Activated CD4-positive, alpha-beta T cell treated with anti-CD3 and anti-CD28 coated beads, Interleukin-2, amount 10 ng/mL, durations not matched to agents 7 days and 5 days (primary cell): Measurements from ENCODE around the gene VAPA. TPM values are rescaled to one million over a fixed set of nuclear protein-coding genes. Genes with fewer than 3 reads are reported as not detected.
"Not testable (repeated sequence)": the region's sequence is repeated elsewhere in the genome, so short reads cannot be mapped to it uniquely, and the experiment has no call there.

ENCODE experiments used
- CTCF ChIA-PET: fragments of 350-600 bp; sonication (Branson Sonifier 250); formaldehyde crosslinking; loops from one replicate; lab custom pipeline; 2021; ENCODE audit warnings: antibody characterized with exemption; lab: Charles Lee
- POLR2A ChIA-PET: fragments of 350-600 bp; sonication (Branson Sonifier 250); formaldehyde crosslinking; loops from one replicate; lab custom pipeline; 2021; ENCODE audit warnings: antibody characterized with exemption; lab: Charles Lee
- DNase-seq: peaks from one replicate; pipeline ENCODE4 v3.0.0-alpha.2; 2020
- H3K27ac Mint-ChIP-seq: one replicate; pipeline ENCODE4 v1.8.0; 2021; ENCODE audit warnings: mild to moderate bottlenecking, moderate library complexity, mixed read lengths
- H3K27me3 Mint-ChIP-seq: one replicate; pipeline ENCODE4 v1.8.0; 2021; ENCODE audit warnings: mixed read lengths
- H3K36me3 Mint-ChIP-seq: one replicate; pipeline ENCODE4 v1.8.0; 2021; ENCODE audit warnings: low read depth, mixed read lengths
- H3K4me1 Mint-ChIP-seq: one replicate; pipeline ENCODE4 v1.8.0; 2021; ENCODE audit warnings: mixed read lengths
- H3K4me3 Mint-ChIP-seq: one replicate; pipeline ENCODE4 v1.8.0; 2021; ENCODE audit warnings: mild to moderate bottlenecking, moderate library complexity, mixed read lengths
- H3K9me3 Mint-ChIP-seq: one replicate; pipeline ENCODE4 v1.8.0; 2021; ENCODE audit warnings: mixed read lengths
- total RNA-seq, 2 experiments: library from RNA; stranded (reverse); gene quantifications; one replicate each; pipeline ENCODE4 v1.2.3, GENCODE V29; 2021

VAPA gene
- total RNA-seq, 2 experiments from 2014 or later: 124 to 168 TPM

DNA sequence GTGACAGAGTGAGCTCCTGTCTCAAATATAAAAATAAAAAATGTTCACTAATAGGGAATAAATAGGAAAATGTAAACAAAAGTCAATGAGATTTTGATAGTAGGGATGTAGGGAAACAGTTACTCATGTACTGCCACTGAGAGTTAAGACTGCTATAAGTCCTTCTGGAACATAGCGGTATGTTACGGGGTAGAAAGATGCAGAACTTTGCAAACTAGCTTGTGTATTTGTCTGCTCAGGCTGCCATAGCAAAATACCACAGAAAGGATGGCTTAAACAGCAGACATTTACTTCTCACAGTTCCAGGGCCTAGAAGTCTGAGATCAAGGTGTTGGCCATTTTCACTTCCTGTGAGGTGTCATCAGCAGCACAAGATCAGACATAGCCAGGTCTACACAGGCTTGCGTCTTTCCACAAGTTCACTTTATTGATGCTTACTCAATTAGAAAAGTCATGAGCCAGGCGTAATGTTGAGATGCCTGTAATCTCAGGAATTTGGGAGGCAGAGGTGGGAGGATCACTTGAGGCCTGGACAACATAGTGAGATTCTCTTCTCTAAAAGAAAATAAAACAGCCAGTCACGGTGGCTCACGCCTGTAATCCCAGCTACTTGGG is 19.3 kb upstream of the VAPA start:
- no peak for DNase-seq
- H3K9me3 Mint-ChIP-seq: no peaks in the 10 kb centered on the region
- H3K27ac Mint-ChIP-seq: peak overlapping the region; percentile 33
- ChIA-PET CTCF (interaction anchor here (0.8 to 2.0 kb wide), 2 partner anchors 9 to 19 kb away, joined by 3 to 5 read pairs; partner anchors contain the start of gene TXNDC2), POLR2A (no interaction called here)
- H3K27me3 Mint-ChIP-seq: no peaks in the 10 kb centered on the region
- H3K36me3 Mint-ChIP-seq: no peaks in the 10 kb centered on the region
- no peak overlapping the region for H3K4me3 Mint-ChIP-seq
- peaks cover 12% of the 10 kb centered on the region for H3K4me1 Mint-ChIP-seq

DNA sequence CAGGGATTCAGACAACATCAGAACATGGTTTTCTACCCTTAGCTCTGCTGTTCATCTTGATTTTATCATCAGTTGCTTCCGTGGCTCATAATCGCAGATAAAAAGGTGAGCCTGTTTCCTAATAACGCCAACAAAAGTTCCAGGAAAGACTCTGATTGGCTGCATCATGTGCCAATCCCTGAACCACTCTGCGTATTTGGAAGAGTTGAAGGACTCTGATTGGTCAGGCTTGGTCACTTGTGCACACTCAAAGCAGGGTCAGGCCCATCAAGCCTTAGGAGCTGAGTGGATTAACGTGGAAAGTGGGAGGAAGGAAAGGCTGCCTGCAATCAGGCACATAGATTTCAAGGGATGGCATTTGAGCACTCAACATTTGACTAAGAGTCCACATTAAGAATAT is 16.7 kb upstream of the VAPA start:
- H3K9me3 Mint-ChIP-seq: no peaks in the 10 kb centered on the region
- no peaks in the 10 kb centered on the region for H3K27me3 Mint-ChIP-seq
- no peaks in the 10 kb centered on the region for H3K36me3 Mint-ChIP-seq
- CTCF ChIA-PET: interaction anchor here (1.4 kb wide), 1 partner anchor 18 kb away, joined by 6 read pairs; no protein-coding TSS in a partner anchor
- H3K27ac Mint-ChIP-seq: no peak overlapping the region
- peaks cover 12% of the 10 kb centered on the region for H3K4me1 Mint-ChIP-seq
- DNase-seq: no peak
- POLR2A ChIA-PET: no interaction called here
- no peak overlapping the region for H3K4me3 Mint-ChIP-seq

DNA sequence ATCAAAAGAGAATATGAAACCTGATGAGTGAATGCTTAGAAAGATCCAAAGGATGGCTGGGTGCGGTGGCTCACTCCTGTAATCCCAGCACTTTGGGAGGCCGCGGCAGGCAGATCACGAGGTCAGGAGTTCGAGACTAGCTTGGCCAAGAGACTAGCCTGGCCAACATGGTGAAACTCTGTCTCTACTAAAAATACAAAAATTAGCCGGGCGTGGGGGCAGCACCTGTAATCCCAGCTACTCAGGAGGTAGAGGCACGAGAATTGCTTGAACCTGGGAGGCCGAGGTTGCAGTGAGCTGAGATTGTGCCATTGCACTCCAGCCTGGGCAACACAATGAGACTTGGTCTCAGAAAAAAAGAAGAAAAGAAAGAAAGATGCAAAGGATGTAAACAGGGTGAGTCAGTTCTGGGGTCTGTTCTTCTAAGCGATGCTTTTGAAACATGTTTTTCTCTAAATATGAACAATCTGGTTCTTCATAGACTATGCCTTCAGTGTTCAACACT is 16.0 kb upstream of the VAPA start:
- peaks cover 12% of the 10 kb centered on the region for H3K4me1 Mint-ChIP-seq

DNA sequence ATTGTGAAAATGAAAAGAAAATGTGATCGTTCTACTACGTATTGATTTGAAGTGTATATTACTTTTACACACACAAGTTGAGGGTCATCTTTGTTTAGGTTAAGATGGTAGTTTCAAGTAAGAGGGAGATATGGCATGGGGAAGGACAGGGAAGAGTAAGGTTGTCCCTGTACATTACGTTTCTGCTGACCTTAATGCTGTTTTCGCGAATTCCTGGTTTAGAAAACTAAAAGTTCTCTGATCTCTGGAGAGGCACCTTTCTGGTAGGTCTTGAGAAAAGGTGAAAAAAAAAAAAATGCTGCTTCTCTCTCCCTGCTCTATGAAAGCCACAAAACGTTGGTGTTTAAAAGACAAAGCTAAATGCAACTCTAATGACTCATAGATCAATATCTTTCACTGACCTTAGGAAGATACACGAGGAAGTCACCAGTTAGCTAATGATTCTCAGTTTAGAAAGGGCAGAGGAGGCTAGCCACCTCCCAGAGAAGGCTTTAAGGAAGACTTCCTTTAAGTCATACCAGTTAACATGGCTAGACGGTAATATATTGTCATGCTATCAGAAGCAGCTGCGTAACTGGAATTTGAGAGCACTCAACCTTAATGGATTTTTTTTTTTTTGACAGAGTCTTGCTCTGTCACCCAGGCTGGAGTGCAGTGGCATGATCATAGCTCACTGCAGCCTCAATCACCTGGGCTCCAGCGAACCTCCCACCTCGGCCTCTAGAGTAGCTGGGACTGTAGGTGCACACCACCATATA is 14.8 kb upstream of the VAPA start:
- CTCF ChIA-PET: interaction anchor here (0.6 to 1.7 kb wide), 8 partner anchors 9 to 1401 kb away, joined by 3 to 6 read pairs (median 4); partner anchors contain the start of gene VAPA
- no peak overlapping the region for H3K27ac Mint-ChIP-seq
- POLR2A ChIA-PET: no interaction called here
- no peaks in the 10 kb centered on the region for H3K36me3 Mint-ChIP-seq
- no peak for DNase-seq
- peaks cover 12% of the 10 kb centered on the region for H3K4me1 Mint-ChIP-seq
- H3K4me3 Mint-ChIP-seq: no peak overlapping the region
- no peaks in the 10 kb centered on the region for H3K27me3 Mint-ChIP-seq
- no peaks in the 10 kb centered on the region for H3K9me3 Mint-ChIP-seq

More for the DNA sequence above, 16.0 kb upstream of the VAPA start:
- H3K36me3 Mint-ChIP-seq, POLR2A ChIA-PET, H3K4me3 Mint-ChIP-seq, H3K27me3 Mint-ChIP-seq, DNase-seq, H3K27ac Mint-ChIP-seq, H3K9me3 Mint-ChIP-seq: not testable (repeated sequence)
- CTCF ChIA-PET: interaction anchor here (1.4 to 1.7 kb wide), 3 partner anchors 11 to 17 kb away, joined by 3 to 6 read pairs (median 6); partner anchors contain the start of gene VAPA

DNA sequence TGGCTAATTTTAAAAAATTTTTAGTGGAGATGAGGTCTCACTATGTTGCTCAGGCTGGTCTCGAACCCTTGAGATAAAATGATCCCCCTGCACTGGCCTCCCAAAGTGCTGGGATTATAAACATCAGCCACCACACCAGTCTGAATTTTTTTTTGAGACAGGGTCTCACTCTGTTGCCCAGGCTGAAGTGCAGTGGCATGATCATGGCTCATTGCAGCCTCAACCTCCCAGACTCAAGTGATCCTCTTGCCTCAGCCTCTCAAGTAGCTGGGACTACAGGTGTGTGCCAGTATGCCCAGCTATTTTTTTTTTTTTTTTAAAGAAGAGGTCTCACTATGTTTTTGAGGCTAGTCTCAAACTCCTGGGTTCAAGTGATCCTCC is 14.3 kb upstream of the VAPA start:
- H3K4me3 Mint-ChIP-seq, H3K36me3 Mint-ChIP-seq, H3K9me3 Mint-ChIP-seq, H3K27ac Mint-ChIP-seq, DNase-seq, H3K4me1 Mint-ChIP-seq, H3K27me3 Mint-ChIP-seq, POLR2A ChIA-PET: not testable (repeated sequence)
- CTCF ChIA-PET: interaction anchor here (0.7 to 1.7 kb wide), 5 partner anchors 9 to 162 kb away, joined by 3 to 6 read pairs (median 5); partner anchors contain the start of gene VAPA

DNA sequence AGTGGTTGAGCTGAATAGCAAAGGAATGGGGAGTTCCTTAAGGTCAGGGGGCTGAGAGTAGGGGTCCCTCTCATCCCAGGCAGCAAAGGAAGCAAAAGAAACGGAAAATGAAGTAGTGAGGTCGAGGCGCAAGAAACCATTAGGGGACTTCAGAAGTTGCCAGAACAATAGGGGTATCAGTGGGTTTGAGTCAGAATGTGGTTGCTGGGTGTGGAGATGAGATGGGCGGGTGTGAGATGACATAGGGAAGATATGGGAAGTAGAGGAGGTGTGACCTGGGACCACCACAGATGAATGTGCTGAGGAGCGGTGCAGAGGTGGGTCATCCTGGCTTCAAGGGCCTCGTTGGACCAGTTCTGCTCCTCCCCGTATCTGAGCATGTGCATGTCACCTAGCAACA is 13.1 kb upstream of the VAPA start:
- ChIA-PET POLR2A (no interaction called here), CTCF (no interaction called here)
- Mint-ChIP-seq H3K9me3 (no peaks in the 10 kb centered on the region), H3K4me3 (no peak overlapping the region), H3K36me3 (no peaks in the 10 kb centered on the region), H3K4me1 (peaks cover 1% of the 10 kb centered on the region), H3K27me3 (peaks cover 4% of the 10 kb centered on the region), H3K27ac (no peak overlapping the region)
- DNase-seq: no peak

GRCh38 chr18:9901377-9901776 is 12.4 kb upstream of the VAPA start:
- Mint-ChIP-seq H3K4me3 (no peak overlapping the region), H3K27ac (no peak overlapping the region), H3K9me3 (no peaks in the 10 kb centered on the region), H3K27me3 (peaks cover 9% of the 10 kb centered on the region), H3K36me3 (no peaks in the 10 kb centered on the region), H3K4me1 (peaks cover 1% of the 10 kb centered on the region)
- CTCF ChIA-PET: no interaction called here
- POLR2A ChIA-PET: no interaction called here
- no peak for DNase-seq

GRCh38 chr18:9902264-9902663 is 11.6 kb upstream of the VAPA start:
- not testable (repeated sequence) for H3K27ac Mint-ChIP-seq, H3K9me3 Mint-ChIP-seq, H3K36me3 Mint-ChIP-seq, H3K4me3 Mint-ChIP-seq, DNase-seq, H3K4me1 Mint-ChIP-seq, H3K27me3 Mint-ChIP-seq
- ChIA-PET POLR2A (interaction anchor here (0.7 kb wide), 1 partner anchor 142 kb away, joined by 7 read pairs; no protein-coding TSS in a partner anchor), CTCF (interaction anchor here (0.6 kb wide), 1 partner anchor 132 kb away, joined by 4 read pairs; no protein-coding TSS in a partner anchor)

DNA sequence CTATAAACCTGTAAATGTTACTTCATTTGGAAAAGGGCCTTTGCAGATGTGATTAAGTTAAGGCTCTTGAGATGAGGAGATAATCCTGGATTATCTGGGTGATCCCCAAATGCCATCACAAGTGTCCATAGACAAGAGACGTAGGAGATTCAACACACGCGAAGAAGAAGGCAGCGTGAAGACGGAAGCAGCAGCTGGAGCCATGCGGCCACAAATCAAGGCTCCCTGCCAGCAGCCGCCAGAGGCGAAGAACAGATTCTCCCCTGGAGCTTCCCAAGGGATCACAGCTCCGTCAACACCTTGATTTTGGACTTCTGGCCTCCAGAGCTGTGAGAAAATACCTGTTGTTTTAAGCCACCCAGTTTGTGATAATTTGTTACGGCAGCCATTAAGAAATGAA is 11.0 kb upstream of the VAPA start:
- no peak overlapping the region for H3K4me3 Mint-ChIP-seq
- H3K27me3 Mint-ChIP-seq: peaks cover 12% of the 10 kb centered on the region
- no peaks in the 10 kb centered on the region for H3K36me3 Mint-ChIP-seq
- no peak for DNase-seq
- no peak overlapping the region for H3K27ac Mint-ChIP-seq
- ChIA-PET POLR2A (no interaction called here), CTCF (no interaction called here)
- H3K4me1 Mint-ChIP-seq: peaks cover 1% of the 10 kb centered on the region
- H3K9me3 Mint-ChIP-seq: no peaks in the 10 kb centered on the region

DNA sequence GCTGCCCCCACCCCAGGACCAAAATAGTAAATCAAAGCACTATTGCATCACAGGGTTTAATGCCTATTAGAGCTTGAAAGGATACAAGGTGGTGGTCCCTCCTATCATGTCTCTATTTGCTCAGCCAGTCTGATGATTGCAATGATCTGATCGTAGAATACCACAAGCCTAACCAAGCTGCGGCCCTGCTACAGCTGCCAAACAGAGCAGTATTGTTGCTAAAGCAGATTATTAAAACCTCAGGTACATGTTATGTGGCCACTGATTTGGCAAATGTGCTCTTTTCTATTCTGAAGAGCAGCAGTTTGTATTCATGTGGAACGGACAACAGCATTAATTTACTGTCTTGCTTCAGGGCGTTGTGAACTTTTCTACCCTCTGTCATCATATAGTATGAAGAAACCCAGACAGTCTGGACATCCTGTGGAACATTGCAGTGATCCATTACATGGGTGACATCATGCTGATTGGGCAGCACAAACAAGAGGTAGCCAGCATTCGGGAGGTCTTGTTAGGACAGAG is 8.4 kb upstream of the VAPA start:
- Mint-ChIP-seq H3K9me3 (no peaks in the 10 kb centered on the region), H3K27me3 (peaks cover 30% of the 10 kb centered on the region), H3K27ac (no peak overlapping the region), H3K4me3 (no peak overlapping the region), H3K4me1 (no peaks in the 10 kb centered on the region), H3K36me3 (no peaks in the 10 kb centered on the region)
- POLR2A ChIA-PET: no interaction called here
- CTCF ChIA-PET: interaction anchor here (1.2 kb wide), 1 partner anchor 17 kb away, joined by 5 read pairs; no protein-coding TSS in a partner anchor
- DNase-seq: no peak

- Mint-ChIP-seq H3K9me3 (no peaks in the 10 kb centered on the region), H3K4me3 (no peak overlapping the region), H3K4me1 (no peaks in the 10 kb centered on the region), H3K27ac (no peak overlapping the region), H3K36me3 (no peaks in the 10 kb centered on the region), H3K27me3 (peaks cover 34% of the 10 kb centered on the region)
- CTCF ChIA-PET: no interaction called here
- no peak for DNase-seq
- POLR2A ChIA-PET: no interaction called here
Measured at GRCh38 chr18:9906481-9906880, 7.3 kb upstream of the VAPA start.

- no peaks in the 10 kb centered on the region for H3K36me3 Mint-ChIP-seq
- H3K9me3 Mint-ChIP-seq: no peaks in the 10 kb centered on the region
- peaks cover 5% of the 10 kb centered on the region for H3K4me1 Mint-ChIP-seq
- no peak overlapping the region for H3K4me3 Mint-ChIP-seq
- ChIA-PET POLR2A (no interaction called here), CTCF (interaction anchor here (1.3 kb wide), 1 partner anchor 9 kb away, joined by 5 read pairs; no protein-coding TSS in a partner anchor)
- H3K27ac Mint-ChIP-seq: no peak overlapping the region
- DNase-seq: no peak
- H3K27me3 Mint-ChIP-seq: peaks cover 34% of the 10 kb centered on the region
Measured at GRCh38 chr18:9907867-9908266, 5.9 kb upstream of the VAPA start.

DNA sequence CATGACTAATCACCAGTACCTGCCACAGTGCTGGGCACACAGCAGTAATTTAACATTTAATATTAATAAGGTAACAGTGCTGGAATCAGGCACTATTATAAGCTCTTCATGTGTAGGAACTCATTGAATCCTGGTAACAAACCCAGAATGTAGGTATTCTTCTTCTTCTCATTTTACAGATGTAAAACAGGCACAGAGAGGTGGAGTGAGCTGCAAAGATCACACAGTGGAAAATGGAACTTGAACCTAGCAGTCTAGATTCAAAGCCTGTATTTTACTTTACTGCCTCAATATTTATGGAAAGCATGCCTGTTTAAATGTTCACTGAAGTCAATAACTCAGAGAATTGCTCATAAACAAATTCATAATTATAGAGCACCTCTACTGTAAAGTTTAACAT is 3.7 kb upstream of the VAPA start:
- no peak for DNase-seq
- Mint-ChIP-seq H3K36me3 (no peaks in the 10 kb centered on the region), H3K9me3 (no peaks in the 10 kb centered on the region), H3K4me1 (peaks cover 12% of the 10 kb centered on the region), H3K27me3 (peaks cover 32% of the 10 kb centered on the region), H3K27ac (no peak overlapping the region), H3K4me3 (no peak overlapping the region)
- CTCF ChIA-PET: interaction anchor here (0.6 kb wide), 2 partner anchors 38 to 545 kb away, joined by 3 read pairs; no protein-coding TSS in a partner anchor
- POLR2A ChIA-PET: no interaction called here
